ENCODE data around the gene PLIN1. TPM values are rescaled to one million over a fixed set of nuclear protein-coding genes. Genes with fewer than 3 reads are reported as not detected.

Gene PLIN1
- total RNA-seq, 1 experiment from 2014 or later, result 0.09 TPM

GRCh38 chr15:89628301-89628700, 50.9 kb downstream of the PLIN1 start:
- no CpG with 5 or more reads among the region's 21 CpGs for WGBS (ENCODE audit: extremely low coverage, insufficient read length, low lambda C conversion rate)

More at GRCh38 chr15:89628301-89628700, 50.9 kb downstream of the PLIN1 start:
- Histone ChIP-seq H3K56ac (ENCODE audit: insufficient read length, low read depth, low read length) (no peak overlapping the region), H2AK5ac (ENCODE audit: insufficient read length, low read length) (no peak overlapping the region), H4K20me1 (ENCODE audit: control insufficient read depth, insufficient read depth, insufficient read length) (no peaks in the 10 kb centered on the region), H3K79me1 (ENCODE audit: insufficient read depth, low read depth, low read length, poor library complexity, severe bottlenecking) (no peaks in the 10 kb centered on the region), H3K4me1 (ENCODE audit: insufficient read depth, low read length) (no peaks in the 10 kb centered on the region; the same call in 1 of the 2 replicates), H3K9me3 (ENCODE audit: control insufficient read depth, low read depth, low read length) (no peaks in the 10 kb centered on the region), H2BK120ac (ENCODE audit: low read depth, low read length, poor library complexity, severe bottlenecking) (no peak overlapping the region), H3K18ac (ENCODE audit: insufficient read length, low read depth, low read length) (no peak overlapping the region), H2BK20ac (ENCODE audit: low read depth, low read length, poor library complexity, severe bottlenecking) (no peak overlapping the region), H3K4me2 (ENCODE audit: insufficient read depth, insufficient read length, low read length) (no peak overlapping the region), H3K9ac (ENCODE audit: extremely low read depth, insufficient read length, low read length) (no peak overlapping the region), H3K23ac (ENCODE audit: insufficient read length, low read depth, low read length) (no peak overlapping the region), H2BK15ac (ENCODE audit: low read depth, low read length) (no peak overlapping the region), H4K8ac (replicated peaks; ENCODE audit: insufficient read length, low read depth, low read length) (no peak overlapping the region), H3T11ph (ENCODE audit: low read length) (no peak overlapping the region), H3K27ac (ENCODE audit: insufficient read length, low read depth, low read length) (no peak overlapping the region), H3K14ac (ENCODE audit: insufficient read depth, low read length) (no peak overlapping the region), H3K4ac (ENCODE audit: low read depth, low read length) (no peak overlapping the region), H2AFZ (ENCODE audit: low read length) (no peak overlapping the region), H4K5ac (ENCODE audit: insufficient read length, low read depth, low read length) (no peak overlapping the region), H3K27me3 (ENCODE audit: insufficient read depth, low read length) (no peaks in the 10 kb centered on the region), H2BK12ac (ENCODE audit: insufficient read length, low read depth, low read length) (no peak overlapping the region), H2BK5ac (ENCODE audit: insufficient read length, low read length) (no peak overlapping the region), H3K79me2 (ENCODE audit: insufficient read depth, low read length) (no peaks in the 10 kb centered on the region), H4K91ac (ENCODE audit: insufficient read length, low read depth, low read length) (no peak overlapping the region), H3K23me2 (ENCODE audit: insufficient read length, low read depth, low read length, poor library complexity, severe bottlenecking) (no peaks in the 10 kb centered on the region)
- no peak for TF ChIP-seq CTCF (conservative IDR thresholded peaks at IDR 0.05)
- no peak overlapping the region for H3K27ac Mint-ChIP-seq
- H3K9me3 Mint-ChIP-seq, result peaks cover 7 to 18% of the 10 kb centered on the region in 2 experiments
- no peak for DNase-seq
- peaks cover 0 to 4% of the 10 kb centered on the region in 2 experiments; a peak in 1 of 4 replicates for H3K4me1 Mint-ChIP-seq
- H3K27me3 Mint-ChIP-seq (ENCODE audit: low read depth), result peaks cover 2% of the 10 kb centered on the region; the same call in 1 of the 2 replicates
- H3K36me3 Mint-ChIP-seq (ENCODE audit: insufficient read depth in 1 of 3, low read depth in 3 of 3), result peaks cover 80 to 97% (median 96%) of the 10 kb centered on the region in 3 experiments
- no peak overlapping the region for H3K4me3 Mint-ChIP-seq
